PC-9 (cell line): ENCODE results near the gene MAN1A1. TPM values are rescaled to one million over a fixed set of nuclear protein-coding genes. Genes with fewer than 3 reads are reported as not detected.

Experiments used
- BruUV-seq: library from RNA; stranded (reverse); fragments of 400-500 nt; replicated peaks from 2 replicates; lab custom pipeline; 2021; lab: Mats Ljungman, UMichigan
- CTCF ChIA-PET: fragments of 300-600 bp; sonication (Branson Sonifier 250); formaldehyde crosslinking; loops from one replicate; lab custom pipeline; 2022; ENCODE audit warnings: antibody characterized with exemption; lab: Charles Lee
- POLR2A ChIA-PET: fragments of 300-600 bp; sonication (Branson Sonifier 250); formaldehyde crosslinking; loops from one replicate; lab custom pipeline; 2022; ENCODE audit warnings: antibody characterized with exemption; ENCODE audit not compliant: unreplicated experiment; lab: Charles Lee
- DNase-seq, 2 experiments: peaks; one replicate each; pipeline versions ENCODE4 v3.0.0 to v3.0.0-alpha.2; 2015 to 2022; ENCODE audit warnings: mixed read lengths in 1 of 2
- H2AFZ ChIP-seq: fragments of 200-600 bp; sonication (generic); 2 replicates; pipeline ENCODE4 v1.8.1; 2017; ENCODE audit warnings: antibody characterized with exemption
- H3F3A ChIP-seq: fragments of 200-600 bp; sonication (generic); 2 replicates; pipeline ENCODE4 v1.8.1; 2017; ENCODE audit warnings: antibody characterized with exemption, mild to moderate bottlenecking, low read depth; ENCODE audit not compliant: insufficient read depth
- H3K27ac ChIP-seq: fragments of 200-600 bp; sonication (generic); 2 replicates; pipeline ENCODE4 v1.6.1; 2016; ENCODE audit warnings: mixed run types
- H3K27me3 ChIP-seq: fragments of 200-600 bp; sonication (generic); 2 replicates; pipeline ENCODE4 v1.6.1; 2016; ENCODE audit warnings: low read depth, mixed run types; ENCODE audit not compliant: insufficient read depth
- H3K36me3 ChIP-seq: fragments of 200-600 bp; sonication (generic); 2 replicates; pipeline ENCODE4 v1.6.1; 2016; ENCODE audit warnings: low read depth, mixed run types
- H3K4me1 ChIP-seq: fragments of 200-600 bp; sonication (generic); replicated peaks from 2 replicates; pipeline ENCODE4 v1.6.1; 2016; ENCODE audit warnings: mixed run types; ENCODE audit not compliant: insufficient read depth
- H3K4me2 ChIP-seq: fragments of 200-600 bp; sonication (generic); 2 replicates; pipeline ENCODE4 v1.6.1; 2017; ENCODE audit warnings: mixed run types
- H3K4me3 ChIP-seq: fragments of 200-600 bp; sonication (generic); 2 replicates; pipeline ENCODE4 v1.6.1; 2016; ENCODE audit warnings: mixed run types
- H3K79me2 ChIP-seq: fragments of 200-600 bp; sonication (generic); 2 replicates; pipeline ENCODE4 v1.6.1; 2017; ENCODE audit warnings: low read depth, mixed run types
- H3K9me2 ChIP-seq: fragments of 200-600 bp; sonication (generic); 2 replicates; pipeline ENCODE4 v1.8.1; 2017; ENCODE audit warnings: mild to moderate bottlenecking; ENCODE audit not compliant: insufficient read depth
- H3K9me3 ChIP-seq: fragments of 200-600 bp; sonication (generic); 2 replicates; pipeline ENCODE4 v1.8.1; 2016; ENCODE audit warnings: low read depth; ENCODE audit not compliant: insufficient read depth
- H4K20me1 ChIP-seq: fragments of 200-600 bp; sonication (generic); 2 replicates; pipeline ENCODE4 v1.8.1; 2017; ENCODE audit not compliant: insufficient read depth
- CTCF ChIP-seq: fragments of 200-600 bp; sonication (generic); conservative IDR thresholded peaks from 2 replicates; pipeline ENCODE4 v1.6.1; 2017; ENCODE audit warnings: mixed run types, antibody characterized with exemption, mild to moderate bottlenecking, moderate library complexity
- EZH2 ChIP-seq: fragments of 200-600 bp; sonication (generic); IDR thresholded peaks from 2 replicates; pipeline ENCODE4 v1.8.0; 2017; ENCODE audit warnings: antibody characterized with exemption, low read depth
- intact Hi-C: fragments of 100-400 bp; cut with micrococcal nuclease; formaldehyde crosslinking; loops from one replicate; pipeline ENCODE4 v1.10.0; 2022; ENCODE audit not compliant: unreplicated experiment
- total RNA-seq: library from RNA; stranded (reverse); gene quantifications from 2 replicates; pipeline ENCODE4 v1.2.3, GENCODE V29; 2021

The MAN1A1 gene
- total RNA-seq, 1 experiment from 2014 or later = 13.4 TPM

- TF ChIP-seq CTCF (no peak), EZH2 (no peak)
- Histone ChIP-seq H3K4me3 (no peak overlapping the region), H2AFZ (no peak overlapping the region), H4K20me1 (no peaks in the 10 kb centered on the region), H3K4me2 (no peak overlapping the region), H3K27ac (no peak overlapping the region), H3K79me2 (no peaks in the 10 kb centered on the region), H3K9me2 (no peaks in the 10 kb centered on the region; the same call in 1 of the 2 replicates), H3K9me3 (no peaks in the 10 kb centered on the region), H3F3A (no peaks in the 10 kb centered on the region), H3K36me3 (no peaks in the 10 kb centered on the region), H3K27me3 (no peaks in the 10 kb centered on the region), H3K4me1 (no peaks in the 10 kb centered on the region)
- DNase-seq = no peak
- no TSS peak for BruUV-seq
- intact Hi-C loops = no loop called here
- CTCF ChIA-PET = no interaction called here
- POLR2A ChIA-PET = no interaction called here
Observed at GRCh38 chr6:119173249-119174084, 176.1 kb downstream of the MAN1A1 start.

- POLR2A ChIA-PET = interaction anchor here (0.6 kb wide), 2 partner anchors 39 to 66 kb away, joined by 4 to 5 read pairs; no protein-coding TSS in a partner anchor
- CTCF ChIA-PET = no interaction called here
- Histone ChIP-seq H4K20me1 (no peaks in the 10 kb centered on the region), H3K4me1 (no peaks in the 10 kb centered on the region), H3K27me3 (no peaks in the 10 kb centered on the region), H3F3A (no peaks in the 10 kb centered on the region), H3K27ac (no peak overlapping the region), H3K4me2 (no peak overlapping the region), H3K4me3 (no peak overlapping the region), H3K9me2 (no peaks in the 10 kb centered on the region; the same call in 1 of the 2 replicates), H3K9me3 (no peaks in the 10 kb centered on the region), H2AFZ (no peak overlapping the region), H3K36me3 (no peaks in the 10 kb centered on the region), H3K79me2 (no peaks in the 10 kb centered on the region)
- peak in 1 of 2 experiments; percentile 56 for DNase-seq
- no TSS peak for BruUV-seq
- TF ChIP-seq CTCF = no peak
- no peak for TF ChIP-seq EZH2
- intact Hi-C loops = no loop called here
Observed at GRCh38 chr6:119172824-119173223, 176.7 kb downstream of the MAN1A1 start.

- Histone ChIP-seq H3K4me3 (no peak overlapping the region), H3K4me2 (no peak overlapping the region), H2AFZ (no peak overlapping the region), H3K36me3 (no peaks in the 10 kb centered on the region), H3F3A (no peaks in the 10 kb centered on the region), H3K9me2 (no peaks in the 10 kb centered on the region), H3K27ac (no peak overlapping the region), H3K27me3 (no peaks in the 10 kb centered on the region), H3K79me2 (no peaks in the 10 kb centered on the region), H3K4me1 (no peaks in the 10 kb centered on the region), H4K20me1 (no peaks in the 10 kb centered on the region), H3K9me3 (no peaks in the 10 kb centered on the region)
- no TSS peak for BruUV-seq
- POLR2A ChIA-PET = interaction anchor here (0.6 kb wide), 2 partner anchors 39 to 65 kb away, joined by 4 to 5 read pairs; no protein-coding TSS in a partner anchor
- no peak for DNase-seq
- TF ChIP-seq EZH2 = no peak
- TF ChIP-seq CTCF = no peak
- CTCF ChIA-PET = no interaction called here
- intact Hi-C loops = no loop called here
Observed at GRCh38 chr6:119171864-119172588, 177.5 kb downstream of the MAN1A1 start.
